Heart left ventricle (tissue), 16 donors: ENCODE measurements around the gene MEGF9. TPM values are rescaled to one million over a fixed set of nuclear protein-coding genes. Genes with fewer than 3 reads are reported as not detected.

Source experiments
- ATAC-seq, 4 donors: fragments of 200-7000 bp; cut with Tn5 transposase; one replicate each; pipeline ENCODE4 v1.9.1; 2020 to 2022; ENCODE audit warnings: moderate library complexity in 4 of 4, mild to moderate bottlenecking in 3 of 4, moderate number of reproducible peaks in 1 of 4
- DNase-seq, 5 donors: peaks; one replicate each; pipeline ENCODE4 v3.0.0-alpha.2; 2020
- H3K27ac ChIP-seq, 12 donors: fragments of 200-600 bp; sonication (generic) in 4 of 12; one replicate each; pipeline versions ENCODE4 v1.5.0 to v1.8.0; 2016 to 2022; ENCODE audit warnings: mild to moderate bottlenecking in 2 of 12
- H3K27me3 ChIP-seq, 9 donors: fragments of 200-600 bp; sonication (generic) in 2 of 9; one replicate each; pipeline versions ENCODE4 v1.5.1 to v1.8.0; 2016 to 2022; ENCODE audit warnings: mild to moderate bottlenecking in 3 of 9
- H3K36me3 ChIP-seq, 9 donors: fragments of 200-600 bp; sonication (generic) in 2 of 9; one replicate each; pipeline versions ENCODE4 v1.5.0 to v1.8.0; 2018 to 2022; ENCODE audit warnings: mild to moderate bottlenecking in 2 of 9
- H3K4me1 ChIP-seq, 12 donors: fragments of 200-600 bp; sonication (generic) in 4 of 12; one replicate each; pipeline versions ENCODE4 v1.5.0 to v1.8.0; 2016 to 2022; ENCODE audit warnings: mild to moderate bottlenecking in 3 of 12
- H3K4me3 ChIP-seq, 12 donors: fragments of 200-600 bp; sonication (generic) in 4 of 12; one replicate each; pipeline versions ENCODE4 v1.5.0 to v1.8.0; 2017 to 2022; ENCODE audit warnings: mild to moderate bottlenecking in 9 of 12, moderate library complexity in 4 of 12
- H3K9me3 ChIP-seq, 12 donors: fragments of 200-600 bp; sonication (generic) in 4 of 12; one replicate each; pipeline versions ENCODE4 v1.5.0 to v1.8.0; 2016 to 2022; ENCODE audit warnings: mild to moderate bottlenecking in 1 of 12
- CTCF ChIP-seq, 12 donors: fragments of 200-600 bp; sonication (generic) in 4 of 12; IDR thresholded peaks; one replicate each; pipeline versions ENCODE4 v1.5.0 to v1.8.0; 2018 to 2022; ENCODE audit warnings: antibody characterized with exemption in 12 of 12, mild to moderate bottlenecking in 5 of 12
- POLR2A ChIP-seq, 2 donors: fragments of 450-650 bp; IDR thresholded peaks; one replicate each; pipeline ENCODE4 v1.6.1; 2017; ENCODE audit warnings: antibody characterized with exemption in 2 of 2, mild to moderate bottlenecking in 2 of 2, moderate library complexity in 2 of 2
- WGBS, 4 donors: extraction: QIAGEN DNeasy Blood & Tissue Kit in 2 of 4; methylation state at CpG; one replicate each; pipeline versions ENCODE4 v1.1.5 to v1.1.7; 2013 to 2018; 5-methylcytosine and 5-hydroxymethylcytosine counted together
- intact Hi-C, 10 donors: fragments of 100-400 bp; cut with DNase I; formaldehyde crosslinking; loops; one replicate each; pipeline versions ENCODE4 v1.11.1 to v1.14.2; 2022
- long read RNA-seq, 3 donors: library from polyadenylated mRNA; unstranded; transcript quantifications; one replicate each; pipeline ENCODE4 v2.0.0, GENCODE V29; 2020 to 2021
- polyA plus RNA-seq, 2 donors: library from polyadenylated mRNA; stranded (reverse); fragments of 200-250 nt; gene quantifications; one replicate each; pipeline ENCODE4 v1.2.3, GENCODE V29; 2013
- total RNA-seq, 9 donors: library from RNA; depleted of rRNA in 2 of 9; stranded (reverse); fragments of >200 nt in 2 of 9; fragmentation: NEBNext Ultra II Directional in 3 of 9; extraction: Animal tissue kit (Norgen Biotek cat#: 25700) in 3 of 9; gene quantifications; one replicate each; pipeline versions ENCODE4 v1.1.0 to v1.2.4, GENCODE V29; 2016 to 2023
- donor health status: ischemic (EF 13 %, LVEDD 7.1; RV severe dilation, severe dysfunction).
- donor health status: healthy with polysubstance abuse.
- donor health status: DM: no; HTN: yes; CAD: no.
- donor health status: DM: no; HTN: no; CAD: no.
- donor health status: ischemic (EF 25% LVEDD 6.9; RV normal size, moderate dysfunction).
- donor health status: ischemic (EF 25% LVEDD 5.7; RV mildly dilated, moderate dysfunction).
- donor health status: healthy.
- donor health status: DM: yes; HTN: yes; CAD: no.
- donor health status: ischemic (EF 35%, LVEDD 5.7; RV mildly dilated, moderate dysfunction).
- donor health status: nonischemic (EF 11% LVEDD 7.7; RV severe dilation, severe dysfunction).
- donor health status: DM: yes; HTN: yes; CAD: no.
- donor health status: PGD.
- donor health status: ischemic (EF 29% LVEDD 5.4; RV normal size, mild dysfunction).
- donor health status: nonischemic (EF 23%, LVEDD 6.1; RV moderate dilation, normal function).

MEGF9 gene
- total RNA-seq (10 to 100 TPM in 6 of 9 donors, 1 to 10 TPM in 3; 5.0 to 46.0 (median 13.3) TPM), polyA plus RNA-seq (1 to 10 TPM; 2.2 to 5.2 TPM)
- long read RNA-seq, donor 1, partial matches to known transcripts, result 1 of 3 reads
- long read RNA-seq, donor 1, other reads (novel, unspliced or antisense), result 2 of 3 reads
- long read RNA-seq, donor 2, partial matches to known transcripts, result 1 of 9 reads
- long read RNA-seq, donor 2, other reads (novel, unspliced or antisense), result 8 of 9 reads
- long read RNA-seq, donor 3, full-length matches to known transcripts, result 1 of 4 reads
- long read RNA-seq, donor 3, partial matches to known transcripts, result 1 of 4 reads
- long read RNA-seq, donor 3, other reads (novel, unspliced or antisense), result 2 of 4 reads

DNA sequence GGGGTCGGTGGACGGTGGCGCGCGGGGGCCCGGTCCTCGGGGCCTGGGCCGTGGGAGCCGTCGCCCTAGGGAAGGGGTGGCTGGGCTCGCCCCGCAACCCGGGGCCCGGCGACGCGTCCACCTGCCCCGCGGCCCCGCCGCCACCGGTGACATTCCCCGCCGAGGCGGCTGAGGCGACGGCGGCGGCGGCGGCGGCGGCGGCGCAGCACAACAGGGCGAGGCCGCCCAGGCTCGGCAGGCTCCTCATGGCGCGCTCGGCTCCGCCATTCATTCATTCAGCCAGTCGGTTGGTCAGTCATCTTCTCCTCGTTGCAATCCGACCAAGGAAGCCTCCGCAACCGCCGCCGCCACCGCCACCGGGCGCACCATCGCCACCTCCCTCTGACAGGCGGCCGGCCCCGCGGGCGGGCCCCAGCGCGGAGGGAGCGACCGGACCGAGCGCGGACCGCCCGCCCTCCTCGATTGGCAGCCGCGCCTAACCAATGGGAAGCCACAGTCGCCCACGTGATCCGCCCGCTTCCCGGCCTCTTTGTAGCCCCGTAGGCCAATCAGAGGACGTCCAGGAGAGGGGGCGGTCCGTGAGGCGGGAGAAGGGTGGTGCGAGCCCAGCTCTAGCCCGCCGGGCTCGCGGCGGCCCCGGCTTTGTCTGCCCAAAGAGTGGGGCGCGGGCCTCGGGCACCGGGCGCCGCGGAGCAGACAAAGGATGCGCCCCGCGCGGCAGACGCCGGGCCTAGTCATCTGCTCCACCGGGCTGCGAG lies at the start of gene MEGF9:
Gene MEGF9 (minus strand): TSS at position 383 of the 758 bp plus-strand sequence. CDS start 112 bp downstream, at position 271.
- H3K36me3 ChIP-seq, result no peaks in the 10 kb centered on the region
- DNase-seq, result peak; percentile 99
- intact Hi-C loops, result loop anchor here in 5 of 10 donors (10.0 kb wide), 2 partner anchors 89 to 161 kb away; partner anchors contain the start of gene PHF19 (in 1 of the 5)
- peak within 1 kb of the TSS; percentile 68 to 96 (median 78) for H3K4me3 ChIP-seq
- H3K27me3 ChIP-seq, result no peaks in the 10 kb centered on the region
- 0% methylated on average over 23 to 102 of the region's 102 CpGs for WGBS, 4 donors
- peaks cover 0 to 49% (median 24%) of the 10 kb centered on the region in 12 donors for H3K4me1 ChIP-seq
- peak; percentile 99 for ATAC-seq
- peak within 1 kb of the TSS in 11 of 12 donors; percentile 14 to 91 (median 75) for H3K27ac ChIP-seq
- TF ChIP-seq POLR2A (IDR thresholded peaks at IDR 0.05) (peak in 1 of 2 donors; percentile 88), CTCF (IDR thresholded peaks at IDR 0.05) (peak in 1 of 12 donors; percentile 5)
- H3K9me3 ChIP-seq, result no peaks in the 10 kb centered on the region

- intact Hi-C loops, result loop anchor here in 1 of 10 donors (5.0 kb wide), 1 partner anchor 36 kb away; no protein-coding TSS in a partner anchor
- Histone ChIP-seq H3K27me3 (no peaks in the 10 kb centered on the region), H3K27ac (no peak overlapping the region), H3K4me3 (no peak overlapping the region), H3K36me3 (peaks cover 0 to 98% (median 70%) of the 10 kb centered on the region in 9 donors), H3K4me1 (peaks cover 0 to 21% (median 0%) of the 10 kb centered on the region in 12 donors), H3K9me3 (no peaks in the 10 kb centered on the region)
- TF ChIP-seq POLR2A (IDR thresholded peaks at IDR 0.05), result no peak
- TF ChIP-seq CTCF (IDR thresholded peaks at IDR 0.05), result no peak
- 77 to 85% (median 78%) methylated on average over 2 of the region's 2 CpGs for WGBS, 4 donors
- no peak for ATAC-seq
- no peak for DNase-seq
Measured at GRCh38 chr9:120761006-120761405, 46.7 kb upstream of the MEGF9 start.

DNA sequence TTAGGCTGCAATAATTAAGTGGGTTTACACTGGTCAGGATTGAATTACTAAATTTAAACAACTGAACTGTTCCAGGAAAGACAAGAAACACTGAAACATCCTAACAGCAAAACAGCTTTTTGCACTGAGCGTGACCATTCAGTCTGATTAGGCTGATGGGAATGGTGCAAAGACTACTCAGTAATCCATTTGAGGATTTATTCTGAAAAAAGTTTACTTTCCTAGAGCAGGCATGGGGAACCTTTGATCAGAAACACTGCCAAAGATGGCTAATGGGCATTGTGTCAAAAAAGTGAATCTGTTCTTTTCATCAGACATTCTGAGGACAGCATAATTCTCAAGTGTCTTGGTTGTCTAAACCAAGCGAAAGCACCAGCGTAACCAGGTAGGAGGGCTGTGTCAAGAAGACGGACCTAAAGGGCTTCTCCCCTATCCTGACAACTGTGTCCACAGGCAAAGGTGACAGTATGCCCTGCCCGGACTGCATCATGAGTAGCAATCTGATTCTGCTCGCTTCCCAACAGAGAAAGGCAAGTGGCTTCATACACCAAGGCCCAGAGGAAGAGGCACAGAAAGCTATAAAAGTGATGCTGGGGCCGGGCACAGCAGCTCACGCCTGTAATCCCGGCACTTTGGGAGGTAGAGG lies 45.6 kb upstream of the MEGF9 start:
- TF ChIP-seq POLR2A (IDR thresholded peaks at IDR 0.05), result no peak
- no peak for TF ChIP-seq CTCF (IDR thresholded peaks at IDR 0.05)
- no peak for DNase-seq
- 93 to 96% (median 95%) methylated on average over 9 of the region's 9 CpGs for WGBS, 4 donors
- Histone ChIP-seq H3K36me3 (peaks cover 0 to 88% (median 62%) of the 10 kb centered on the region in 9 donors), H3K4me3 (no peak overlapping the region), H3K4me1 (peaks cover 0 to 27% (median 0%) of the 10 kb centered on the region in 12 donors), H3K27ac (no peak overlapping the region), H3K9me3 (no peaks in the 10 kb centered on the region), H3K27me3 (no peaks in the 10 kb centered on the region)
- ATAC-seq, result no peak
- intact Hi-C loops, result loop anchor here in 8 of 10 donors (2.0 to 5.0 kb wide), 5 partner anchors 37 to 302 kb away; no protein-coding TSS in a partner anchor
